ENCODE measurements around the gene SLC38A6.

DNA sequence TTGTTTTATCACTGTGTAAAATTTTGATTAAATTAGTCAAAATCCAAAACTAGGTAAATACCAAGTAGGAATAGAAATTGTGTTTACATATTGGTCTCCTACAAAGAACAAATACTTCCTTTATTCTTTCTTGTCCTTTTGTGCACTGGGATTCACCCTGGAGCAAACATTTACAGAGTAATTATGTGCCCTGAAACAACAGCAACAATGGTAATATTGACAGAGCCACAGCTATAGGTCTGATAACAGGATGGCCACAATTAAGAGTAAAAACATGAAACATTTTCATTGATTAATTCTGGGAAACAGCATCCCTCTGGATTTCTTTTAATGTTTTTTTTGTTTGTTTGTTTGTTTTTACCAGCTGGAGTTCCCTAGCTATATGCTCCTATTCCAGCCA, 61.2 kb downstream of the SLC38A6 start:
- TF ChIP-seq, protein P1, sequence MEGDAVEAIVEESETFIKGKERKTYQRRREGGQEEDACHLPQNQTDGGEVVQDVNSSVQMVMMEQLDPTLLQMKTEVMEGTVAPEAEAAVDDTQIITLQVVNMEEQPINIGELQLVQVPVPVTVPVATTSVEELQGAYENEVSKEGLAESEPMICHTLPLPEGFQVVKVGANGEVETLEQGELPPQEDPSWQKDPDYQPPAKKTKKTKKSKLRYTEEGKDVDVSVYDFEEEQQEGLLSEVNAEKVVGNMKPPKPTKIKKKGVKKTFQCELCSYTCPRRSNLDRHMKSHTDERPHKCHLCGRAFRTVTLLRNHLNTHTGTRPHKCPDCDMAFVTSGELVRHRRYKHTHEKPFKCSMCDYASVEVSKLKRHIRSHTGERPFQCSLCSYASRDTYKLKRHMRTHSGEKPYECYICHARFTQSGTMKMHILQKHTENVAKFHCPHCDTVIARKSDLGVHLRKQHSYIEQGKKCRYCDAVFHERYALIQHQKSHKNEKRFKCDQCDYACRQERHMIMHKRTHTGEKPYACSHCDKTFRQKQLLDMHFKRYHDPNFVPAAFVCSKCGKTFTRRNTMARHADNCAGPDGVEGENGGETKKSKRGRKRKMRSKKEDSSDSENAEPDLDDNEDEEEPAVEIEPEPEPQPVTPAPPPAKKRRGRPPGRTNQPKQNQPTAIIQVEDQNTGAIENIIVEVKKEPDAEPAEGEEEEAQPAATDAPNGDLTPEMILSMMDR (IDR thresholded peaks at IDR 0.05; ENCODE audit: control extremely low read depth in 1 of 3, insufficient read depth in 1 of 3, low read depth in 1 of 3, low read length in 3 of 3), result no peak
- no peak for TF ChIP-seq TCF12 (IDR thresholded peaks at IDR 0.05; ENCODE audit: low read depth, low read length)
- TF ChIP-seq USF2 (IDR thresholded peaks at IDR 0.05; ENCODE audit: low read length), result no peak
- no peak for TF ChIP-seq EGR1 (IDR thresholded peaks at IDR 0.05; ENCODE audit: borderline replicate concordance, low read depth, low read length)
- TF ChIP-seq CEBPB (IDR thresholded peaks at IDR 0.05; ENCODE audit: low read depth, low read length), result no peak
- TF ChIP-seq KDM4A (IDR thresholded peaks at IDR 0.05; ENCODE audit: low read depth, low read length, severe bottlenecking), result no peak
- TF ChIP-seq EZH2 (IDR thresholded peaks at IDR 0.05; ENCODE audit: low read depth, low read length, severe bottlenecking), result no peak
- no peak for TF ChIP-seq TAF1 (IDR thresholded peaks at IDR 0.05; ENCODE audit: low read depth, low read length)
- no peak for TF ChIP-seq EP300 (IDR thresholded peaks at IDR 0.05; ENCODE audit: borderline replicate concordance in 1 of 2, low read depth in 2 of 2, low read length in 2 of 2)
- no peak for TF ChIP-seq SP2 (IDR thresholded peaks at IDR 0.05; ENCODE audit: low read length)
